H1 (cell line): ENCODE measurements around the gene TMEM238. TPM values are rescaled to one million over a fixed set of nuclear protein-coding genes. Genes with fewer than 3 reads are reported as not detected.
A peak's percentile ranks its signal among the peaks of the same experiment; 100 is the strongest.

Experiments
- CTCF ChIA-PET: fragments of 300-600 bp; sonication (Branson Sonifier 250); formaldehyde crosslinking; loops from one replicate; lab custom pipeline; 2021; ENCODE audit not compliant: partially characterized antibody; lab: Charles Lee
- POLR2A ChIA-PET: fragments of 300-600 bp; sonication (Branson Sonifier 250); formaldehyde crosslinking; loops from one replicate; lab custom pipeline; 2021; ENCODE audit warnings: inconsistent platforms; ENCODE audit not compliant: partially characterized antibody; lab: Charles Lee
- DNase-seq, 2 experiments: peaks; one replicate each; pipeline versions ENCODE4 v3.0.0 to v3.0.0-alpha.2; 2010 to 2022; ENCODE audit warnings: low spot score in 2 of 2, low read depth in 1 of 2, mixed read lengths in 1 of 2
- FAIRE-seq: peaks from 2 replicates; lab custom pipeline; 2011; peaks lifted over from hg19 to GRCh38; lab: Jason Lieb, UNC
- H2AFZ ChIP-seq: 2 replicates; pipeline ENCODE4 v1.8.1; 2012; ENCODE audit warnings: low read length, inconsistent platforms
- H2AK5ac ChIP-seq: 2 replicates; pipeline ENCODE4 v1.6.1; 2013; ENCODE audit warnings: low read depth, low read length
- H2BK120ac ChIP-seq: replicated peaks from 2 replicates; pipeline ENCODE3; 2013; ENCODE audit warnings: low read depth, low read length, inconsistent platforms
- H2BK12ac ChIP-seq: 2 replicates; pipeline ENCODE4 v1.6.1; 2013; ENCODE audit warnings: low read depth, low read length
- H2BK15ac ChIP-seq: 2 replicates; pipeline ENCODE4 v1.6.1; 2013; ENCODE audit warnings: low read length
- H2BK20ac ChIP-seq: 2 replicates; pipeline ENCODE4 v1.6.1; 2013; ENCODE audit warnings: low read length
- H2BK5ac ChIP-seq: 2 replicates; pipeline ENCODE4 v1.6.1; 2013; ENCODE audit warnings: low read depth, low read length
- H3K14ac ChIP-seq: 2 replicates; pipeline ENCODE4 v1.6.1; 2013; ENCODE audit warnings: inconsistent platforms; ENCODE audit not compliant: insufficient read length
- H3K18ac ChIP-seq: 2 replicates; pipeline ENCODE4 v1.6.1; 2013; ENCODE audit warnings: low read length; ENCODE audit errors: extremely low read depth
- H3K23ac ChIP-seq: 2 replicates; pipeline ENCODE4 v1.6.1; 2013; ENCODE audit warnings: inconsistent platforms; ENCODE audit not compliant: insufficient read length
- H3K23me2 ChIP-seq: 2 replicates; pipeline ENCODE4 v1.6.1; 2013; ENCODE audit warnings: low read depth, low read length
- H3K27ac ChIP-seq: 2 replicates; pipeline ENCODE4 v1.6.1; 2011; ENCODE audit warnings: low read depth, low read length, inconsistent platforms
- H3K27me3 ChIP-seq, 4 experiments: replicated peaks in 1 of 4; 1 replicate in 1 of 4; 2 replicates in 3 of 4; pipeline versions ENCODE4 v1.6.1 to v1.8.1; 2011 to 2013; ENCODE audit warnings: low read length in 3 of 4, mild to moderate bottlenecking in 3 of 4, inconsistent platforms in 2 of 4, mixed read lengths in 2 of 4, moderate library complexity in 1 of 4; ENCODE audit not compliant: control insufficient read depth in 3 of 4, insufficient read depth in 3 of 4; ENCODE audit errors: extremely low read depth in 1 of 4
- H3K36me3 ChIP-seq, 4 experiments: 2 replicates each; pipeline versions ENCODE4 v1.6.1 to v1.8.1; 2011 to 2013; ENCODE audit warnings: mild to moderate bottlenecking in 4 of 4, low read length in 3 of 4, moderate library complexity in 2 of 4, control low read depth in 1 of 4, inconsistent platforms in 1 of 4; ENCODE audit not compliant: insufficient read depth in 4 of 4, control insufficient read depth in 2 of 4
- H3K4ac ChIP-seq: replicated peaks from 2 replicates; pipeline ENCODE3; 2013; ENCODE audit warnings: low read length, low read depth, mixed read lengths, inconsistent platforms; ENCODE audit not compliant: insufficient read length
- H3K4me1 ChIP-seq, 4 experiments: replicated peaks in 1 of 4; 1 replicate in 1 of 4; 2 replicates in 3 of 4; pipeline versions ENCODE4 v1.6.1 to v1.8.1; 2011 to 2013; ENCODE audit warnings: low read length in 3 of 4, inconsistent platforms in 2 of 4, mixed read lengths in 1 of 4; ENCODE audit not compliant: insufficient read depth in 4 of 4, control insufficient read depth in 3 of 4
- H3K4me2 ChIP-seq, 2 experiments: 2 replicates each; pipeline versions ENCODE4 v1.6.1 to v1.8.1; 2011 to 2013; ENCODE audit warnings: low read depth in 2 of 2, low read length in 2 of 2, control low read depth in 1 of 2, inconsistent platforms in 1 of 2, mild to moderate bottlenecking in 1 of 2; ENCODE audit not compliant: insufficient read depth in 1 of 2
- H3K4me3 ChIP-seq, 4 experiments: fragments of 200-600, 300-600 bp in 1 of 4; sonication (generic), shearing (Covaris generic), sonication (Bioruptor Twin) in 1 of 4; 2 replicates each; pipeline versions ENCODE4 v1.5.1 to v1.8.1; 2011 to 2016; ENCODE audit warnings: low read length in 4 of 4, low read depth in 3 of 4, control low read depth in 2 of 4, inconsistent platforms in 2 of 4, mild to moderate bottlenecking in 2 of 4, mixed read lengths in 1 of 4, moderate library complexity in 1 of 4; ENCODE audit not compliant: insufficient read depth in 2 of 4; ENCODE audit errors: extremely low read depth in 1 of 4
- H3K56ac ChIP-seq: replicated peaks from 2 replicates; pipeline ENCODE3; 2013; ENCODE audit warnings: low read depth, mild to moderate bottlenecking, mixed read lengths, low read length, inconsistent platforms; ENCODE audit not compliant: insufficient read length
- H3K79me1 ChIP-seq: 2 replicates; pipeline ENCODE4 v1.6.1; 2013; ENCODE audit warnings: low read depth, low read length, control low read depth
- H3K79me2 ChIP-seq, 2 experiments: 2 replicates each; pipeline versions ENCODE4 v1.6.1 to v1.8.1; 2012 to 2013; ENCODE audit warnings: low read length in 2 of 2, mild to moderate bottlenecking in 2 of 2, inconsistent platforms in 1 of 2; ENCODE audit not compliant: insufficient read depth in 2 of 2, control insufficient read depth in 1 of 2
- H3K9ac ChIP-seq, 4 experiments: replicated peaks in 1 of 4; 1 replicate in 1 of 4; 2 replicates in 3 of 4; pipeline versions ENCODE4 v1.6.1 to v1.8.1; 2011 to 2013; ENCODE audit warnings: low read depth in 3 of 4, low read length in 3 of 4, control low read depth in 2 of 4, mild to moderate bottlenecking in 2 of 4, moderate library complexity in 2 of 4, inconsistent platforms in 1 of 4; ENCODE audit errors: extremely low read depth in 1 of 4
- H3K9me3 ChIP-seq, 2 experiments: 2 replicates each; pipeline versions ENCODE4 v1.6.1 to v1.8.1; 2012 to 2013; ENCODE audit warnings: mild to moderate bottlenecking in 2 of 2, moderate library complexity in 2 of 2, control low read depth in 1 of 2, inconsistent platforms in 1 of 2, low read depth in 1 of 2, low read length in 1 of 2, mixed read lengths in 1 of 2; ENCODE audit not compliant: insufficient read depth in 2 of 2
- H4K20me1 ChIP-seq, 2 experiments: replicated peaks in 1 of 2; 2 replicates each; pipeline versions ENCODE3 to v1.8.1; 2011 to 2013; ENCODE audit warnings: inconsistent platforms in 2 of 2, low read length in 2 of 2, mild to moderate bottlenecking in 1 of 2; ENCODE audit not compliant: insufficient read depth in 2 of 2, control insufficient read depth in 1 of 2
- H4K5ac ChIP-seq: 2 replicates; pipeline ENCODE4 v1.6.1; 2013; ENCODE audit warnings: low read length, low read depth, mixed read lengths, inconsistent platforms; ENCODE audit not compliant: insufficient read length
- H4K8ac ChIP-seq: 2 replicates; pipeline ENCODE4 v1.8.0; 2013; ENCODE audit warnings: mild to moderate bottlenecking, moderate library complexity, low read length, inconsistent platforms; ENCODE audit not compliant: insufficient read depth; ENCODE audit errors: extremely low read depth
- H4K91ac ChIP-seq: replicated peaks from 2 replicates; pipeline ENCODE3; 2013; ENCODE audit warnings: low read length, mixed read lengths, inconsistent platforms; ENCODE audit not compliant: insufficient read length
- CEBPB ChIP-seq: IDR thresholded peaks from 2 replicates; pipeline ENCODE4 v1.6.1; 2012; ENCODE audit warnings: low read depth, low read length
- POLR2A ChIP-seq, 2 experiments: IDR thresholded peaks; 1 replicate in 1 of 2; 2 replicates in 1 of 2; pipeline ENCODE4 v1.6.1; 2011; ENCODE audit warnings: low read depth in 2 of 2, low read length in 2 of 2, mild to moderate bottlenecking in 2 of 2; ENCODE audit errors: control extremely low read depth in 1 of 2
- SP4 ChIP-seq: IDR thresholded peaks from 2 replicates; pipeline ENCODE4 v1.6.1; 2012; ENCODE audit warnings: low read length, inconsistent platforms
- WGBS, 2 experiments: shearing (Covaris generic) in 1 of 2; methylation state at CpG; one replicate each; pipeline versions ENCODE4 v1.1.6 to v1.1.7; 2013 to 2015; ENCODE audit warnings: low lambda C conversion rate in 2 of 2, mixed read lengths in 2 of 2, inconsistent platforms in 1 of 2, low coverage in 1 of 2, missing lambda C conversion rate in 1 of 2; ENCODE audit not compliant: insufficient replicate concordance in 2 of 2, insufficient coverage in 1 of 2, insufficient read length in 1 of 2; ENCODE audit errors: extremely low coverage in 1 of 2, missing lambda C conversion rate in 1 of 2; 5-methylcytosine and 5-hydroxymethylcytosine counted together
- polyA plus RNA-seq, 7 experiments: library from polyadenylated mRNA; depleted of rRNA in 3 of 7; stranded (reverse) in 5 of 7; unstranded in 2 of 7; fragments of >200 nt in 5 of 7; fragments of 200-250 nt in 2 of 7; gene quantifications; 1 replicate in 5 of 7; 2 replicates in 1 of 7; 4 replicates in 1 of 7; pipeline versions ENCODE4 v1.2.1 to v1.2.3, GENCODE V29; 2011 to 2013; ENCODE audit warnings: missing spikeins in 2 of 7, mixed read lengths in 2 of 7
- total RNA-seq: library from RNA; stranded (reverse); fragmentation: NEBNext Ultra II Directional; extraction: Animal tissue kit (Norgen Biotek cat#: 25700); gene quantifications from 2 replicates; pipeline ENCODE4 v1.2.1, GENCODE V29; 2021

The TMEM238 gene
- total and polyA plus RNA-seq, 2 of the 8 experiments (the other 6 are each of a cell fraction or from before 2014, with no cell fraction given) = 0.53 to 3.8 TPM

DNA sequence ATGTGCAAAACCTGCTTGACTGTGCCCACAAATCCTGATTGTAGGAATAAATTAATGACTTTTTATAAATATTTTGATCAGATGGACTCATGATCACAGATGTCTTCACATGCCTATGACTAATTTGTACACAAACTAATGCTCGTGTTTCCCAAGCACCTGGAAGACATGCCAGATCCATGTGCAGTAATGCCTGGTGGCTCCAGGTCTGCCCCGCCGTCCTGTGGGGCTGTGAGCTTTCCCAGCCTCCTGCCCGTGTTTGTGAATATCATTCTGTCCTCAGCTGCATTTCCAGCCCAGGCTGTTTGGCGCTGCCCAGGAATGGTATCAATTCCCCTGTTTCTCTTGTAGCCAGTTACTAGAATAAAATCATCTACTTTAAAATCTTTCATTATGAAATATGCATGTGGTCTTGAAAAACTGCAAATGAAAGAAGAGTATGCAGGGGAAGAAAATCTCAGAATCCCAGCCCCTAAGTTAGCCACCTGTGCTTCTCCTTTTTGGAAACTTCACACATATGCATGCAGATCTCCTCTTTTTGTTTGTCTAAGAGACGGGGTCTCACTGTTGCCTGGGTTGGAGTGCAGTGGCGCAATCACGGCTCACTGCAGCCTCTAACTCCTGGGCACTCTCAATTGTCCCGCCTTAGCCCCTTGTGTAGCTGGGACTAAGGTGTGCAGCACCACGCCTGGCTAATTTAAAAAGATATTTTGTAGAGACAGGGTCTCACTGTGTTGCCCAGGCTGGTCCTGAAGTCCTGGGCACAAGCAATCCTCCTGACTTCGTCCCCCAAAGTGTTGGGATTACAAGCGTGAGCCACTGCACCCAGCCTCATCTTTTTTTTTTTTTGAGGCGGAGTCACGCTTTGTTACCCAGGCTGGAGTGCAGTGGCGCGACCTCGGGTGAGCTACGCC, 7.9 kb upstream of the TMEM238 start:
- Histone ChIP-seq H3K14ac (no peak overlapping the region), H3K4ac (no peak overlapping the region), H3K9me3 (no peaks in the 10 kb centered on the region), H4K8ac (no peak overlapping the region), H3K4me3 (peak overlapping the region in 1 of 4 experiments; percentile 14; a peak in 2 of 8 replicates), H4K20me1 (peaks cover 21 to 35% of the 10 kb centered on the region in 2 experiments), H3K56ac (no peak overlapping the region), H2BK120ac (no peak overlapping the region), H2BK20ac (no peak overlapping the region), H4K5ac (no peak overlapping the region), H3K4me2 (peak overlapping the region; percentile 3 to 38; a peak in 3 of 4 replicates), H2AK5ac (no peak overlapping the region), H3K27ac (no peak overlapping the region), H3K27me3 (no peaks in the 10 kb centered on the region), H3K79me1 (peaks cover 26% of the 10 kb centered on the region), H3K23ac (no peak overlapping the region), H2AFZ (no peak overlapping the region), H3K4me1 (peaks cover 0 to 44% (median 34%) of the 10 kb centered on the region in 4 experiments; a peak in 6 of 7 replicates), H3K18ac (no peak overlapping the region), H2BK12ac (no peak overlapping the region), H3K36me3 (peaks cover 22 to 31% (median 24%) of the 10 kb centered on the region in 4 experiments), H3K9ac (no peak overlapping the region), H2BK15ac (no peak overlapping the region), H3K79me2 (peaks cover 6 to 15% of the 10 kb centered on the region in 2 experiments; a peak in 3 of 4 replicates), H3K23me2 (peaks cover 7% of the 10 kb centered on the region; the same call in 1 of the 2 replicates), H4K91ac (no peak overlapping the region), H2BK5ac (no peak overlapping the region)
- 65% methylated on average over 16 of the region's 18 CpGs; no CpG with 5 or more reads in 1 of the 2 experiments for WGBS, 2 experiments
- FAIRE-seq (no peak), DNase-seq (no peak)
- no peak for TF ChIP-seq SP4
- TF ChIP-seq CEBPB = peak; percentile 77
- TF ChIP-seq POLR2A (IDR thresholded peaks at IDR 0.05; ENCODE audit: control extremely low read depth in 1 of 2, low read depth in 2 of 2, low read length in 2 of 2) = peak in 1 of 2 experiments; percentile 10; a peak in 1 of 3 replicates
- ChIA-PET CTCF (interaction anchor here (0.9 to 6.1 kb wide), 4 partner anchors 10 to 112 kb away, joined by 3 to 39 read pairs (median 4); no protein-coding TSS in a partner anchor), POLR2A (interaction anchor here (0.5 to 26.7 kb wide), 20 partner anchors 8 to 1506 kb away, joined by 3 to 874 read pairs (median 4); partner anchors contain the start of genes GARIN5B, HSPBP1, IL11 and KMT5C)
